ENCODE measurements around the gene KRT24. TPM values are rescaled to one million over a fixed set of nuclear protein-coding genes. Genes with fewer than 3 reads are reported as not detected.

KRT24 gene
- total and polyA plus RNA-seq, 2 experiments from 2014 or later, result 1.5 to 4.5 TPM

- Histone ChIP-seq H3K9me2 (replicated peaks; ENCODE audit: insufficient read depth) (no peaks in the 10 kb centered on the region), H3K9me3 (ENCODE audit: low read depth) (no peaks in the 10 kb centered on the region), H3K27ac (no peak overlapping the region), H3K4me2 (peak overlapping the region; percentile 21), H3K79me2 (no peaks in the 10 kb centered on the region), H2AFZ (no peak overlapping the region), H4K20me1 (ENCODE audit: insufficient read depth, poor library complexity, severe bottlenecking) (no peaks in the 10 kb centered on the region), H3K36me3 (replicated peaks; ENCODE audit: insufficient read depth, low read depth) (no peaks in the 10 kb centered on the region), H3K27me3 (no peaks in the 10 kb centered on the region), H3K4me1 (ENCODE audit: insufficient read depth) (peaks cover 29% of the 10 kb centered on the region), H3K4me3 (no peak overlapping the region)
- 86% methylated on average over 6 of the region's 6 CpGs for WGBS (ENCODE audit: low lambda C conversion rate, missing lambda C conversion rate)
- TF ChIP-seq EZH2 (IDR thresholded peaks at IDR 0.05; ENCODE audit: borderline replicate concordance) (no peak), EZH2phosphoT487 (IDR thresholded peaks at IDR 0.05; ENCODE audit: low read depth, severe bottlenecking, unreplicated experiment) (no peak), CTCF (IDR thresholded peaks at IDR 0.05; ENCODE audit: poor library complexity) (no peak)
- DNase-seq (ENCODE audit: low spot score), result no peak
These were observed 7.6 kb downstream of the KRT24 start for GRCh38 chr17:40695874-40696472.

GRCh38 chr17:40694584-40694983, 9.0 kb downstream of the KRT24 start:
- Histone ChIP-seq H2AFZ (no peak overlapping the region), H3K36me3 (replicated peaks; ENCODE audit: insufficient read depth, low read depth) (no peaks in the 10 kb centered on the region), H3K4me3 (no peak overlapping the region), H3K9me2 (replicated peaks; ENCODE audit: insufficient read depth) (no peaks in the 10 kb centered on the region), H3K4me1 (ENCODE audit: insufficient read depth) (peaks cover 26% of the 10 kb centered on the region), H4K20me1 (ENCODE audit: insufficient read depth, poor library complexity, severe bottlenecking) (no peaks in the 10 kb centered on the region), H3K4me2 (no peak overlapping the region), H3K27ac (no peak overlapping the region), H3K79me2 (no peaks in the 10 kb centered on the region), H3K9me3 (ENCODE audit: low read depth) (no peaks in the 10 kb centered on the region), H3K27me3 (no peaks in the 10 kb centered on the region)
- TF ChIP-seq CTCF (IDR thresholded peaks at IDR 0.05; ENCODE audit: poor library complexity) (no peak), EZH2 (IDR thresholded peaks at IDR 0.05; ENCODE audit: borderline replicate concordance) (no peak), EZH2phosphoT487 (IDR thresholded peaks at IDR 0.05; ENCODE audit: low read depth, severe bottlenecking, unreplicated experiment) (no peak)
- WGBS (ENCODE audit: low lambda C conversion rate, missing lambda C conversion rate), result 63% methylated on average over 9 of the region's 9 CpGs
- DNase-seq (ENCODE audit: low spot score), result peak; percentile 35

DNA sequence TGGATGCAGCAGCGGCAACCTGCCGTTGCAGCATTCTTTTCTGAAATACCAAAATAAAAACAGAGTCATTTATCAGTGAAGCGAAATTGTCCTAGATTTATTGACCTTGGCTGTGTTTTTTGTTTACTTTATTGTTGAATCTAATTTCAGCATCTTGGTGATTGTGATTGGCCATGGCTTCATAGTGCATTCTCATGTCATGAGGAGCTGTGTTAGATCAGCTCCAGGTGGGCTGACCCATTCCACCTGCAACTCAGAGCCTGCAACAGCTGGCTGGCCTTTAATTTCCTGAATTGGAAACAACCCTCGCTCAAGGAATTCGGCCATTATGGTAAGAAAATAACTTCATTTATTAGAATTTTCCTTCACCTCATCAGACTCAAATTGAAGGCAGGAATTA, 16.4 kb downstream of the KRT24 start:
- H3K9me3 ChIP-seq (ENCODE audit: low read depth), result no peaks in the 10 kb centered on the region
- no peaks in the 10 kb centered on the region for H3K79me2 ChIP-seq
- DNase-seq (ENCODE audit: low spot score), result no peak
- no peak overlapping the region for H2AFZ ChIP-seq
- no peak overlapping the region for H3K4me2 ChIP-seq
- no peaks in the 10 kb centered on the region for H3K9me2 ChIP-seq (replicated peaks; ENCODE audit: insufficient read depth)
- TF ChIP-seq EZH2 (IDR thresholded peaks at IDR 0.05; ENCODE audit: borderline replicate concordance), result no peak
- TF ChIP-seq CTCF (IDR thresholded peaks at IDR 0.05; ENCODE audit: poor library complexity), result no peak
- no peak for TF ChIP-seq EZH2phosphoT487 (IDR thresholded peaks at IDR 0.05; ENCODE audit: low read depth, severe bottlenecking, unreplicated experiment)
- H3K27me3 ChIP-seq, result no peaks in the 10 kb centered on the region
- H3K27ac ChIP-seq, result no peak overlapping the region
- H3K4me3 ChIP-seq, result no peak overlapping the region
- no peaks in the 10 kb centered on the region for H3K4me1 ChIP-seq (ENCODE audit: insufficient read depth)
- H3K36me3 ChIP-seq (replicated peaks; ENCODE audit: insufficient read depth, low read depth), result no peaks in the 10 kb centered on the region
- WGBS (ENCODE audit: low lambda C conversion rate, missing lambda C conversion rate), result 88% methylated on average over 5 of the region's 5 CpGs
- H4K20me1 ChIP-seq (ENCODE audit: insufficient read depth, poor library complexity, severe bottlenecking), result no peaks in the 10 kb centered on the region
